Activated T-helper 2 cell treated with anti-CD3 and anti-CD28 coated beads, Interferon-gamma antibody, Interleukin-2, Interleukin-4, amounts not matched to agents 10 μg/mL and 5 μg/mL and 100 μg/mL, durations not matched to agents 14 hours and 24 hours and 36 hours (primary cell): ENCODE results near the gene TMEFF1. TPM values are rescaled to one million over a fixed set of nuclear protein-coding genes. Genes with fewer than 3 reads are reported as not detected.

Source experiments
- DNase-seq: peaks from one replicate; pipeline ENCODE4 v3.0.0; 2021; ENCODE audit warnings: low spot score
- H3K27ac Mint-ChIP-seq: one replicate; pipeline ENCODE4 v1.8.0; 2021; ENCODE audit warnings: mixed read lengths
- H3K27me3 Mint-ChIP-seq: one replicate; pipeline ENCODE4 v1.8.0; 2021; ENCODE audit warnings: low read depth, mixed read lengths
- H3K36me3 Mint-ChIP-seq: one replicate; pipeline ENCODE4 v1.8.0; 2021; ENCODE audit warnings: low read depth, mixed read lengths
- H3K4me1 Mint-ChIP-seq: one replicate; pipeline ENCODE4 v1.8.0; 2021; ENCODE audit warnings: low read depth, mixed read lengths
- H3K4me3 Mint-ChIP-seq: one replicate; pipeline ENCODE4 v1.8.0; 2021; ENCODE audit warnings: low read depth, mild to moderate bottlenecking, moderate library complexity, mixed read lengths
- H3K9me3 Mint-ChIP-seq: one replicate; pipeline ENCODE4 v1.8.0; 2021; ENCODE audit warnings: mixed read lengths
- intact Hi-C: fragments of 100-400 bp; cut with micrococcal nuclease; formaldehyde crosslinking; loops from one replicate; pipeline ENCODE4 v1.15.1; 2023
- total RNA-seq: library from RNA; stranded (reverse); gene quantifications from 2 replicates; pipeline ENCODE4 v1.2.3, GENCODE V29; 2022

Gene TMEFF1
- total RNA-seq, 1 donor from 2014 or later, result 0.52 TPM

GRCh38 chr9:100623969-100624368 lies 151.0 kb downstream of the TMEFF1 start:
- H3K9me3 Mint-ChIP-seq, result peaks cover 5% of the 10 kb centered on the region
- H3K36me3 Mint-ChIP-seq, result no peaks in the 10 kb centered on the region
- intact Hi-C loops, result no loop called here

GRCh38 chr9:100626949-100627348 lies 154.0 kb downstream of the TMEFF1 start:
- Mint-ChIP-seq H3K9me3 (peaks cover 5% of the 10 kb centered on the region), H3K27me3 (no peaks in the 10 kb centered on the region), H3K4me1 (no peaks in the 10 kb centered on the region), H3K4me3 (no peak overlapping the region), H3K27ac (no peak overlapping the region), H3K36me3 (no peaks in the 10 kb centered on the region)
- intact Hi-C loops, result no loop called here
- no peak for DNase-seq

More at GRCh38 chr9:100623969-100624368, 151.0 kb downstream of the TMEFF1 start:
- H3K4me3 Mint-ChIP-seq, result no peak overlapping the region
- no peaks in the 10 kb centered on the region for H3K4me1 Mint-ChIP-seq
- H3K27ac Mint-ChIP-seq, result no peak overlapping the region
- DNase-seq, result no peak
- no peaks in the 10 kb centered on the region for H3K27me3 Mint-ChIP-seq

Other genes with a start within 250 kb of the TMEFF1 start
- 26.9 and 30.0 TPM in 2 replicates for gene TEX10, start 120.2 kb upstream of the TMEFF1 start, total RNA-seq
- 16.2 and 17.6 TPM in 2 replicates for gene MSANTD3, start 46.0 kb upstream of the TMEFF1 start, total RNA-seq
- 0.23 and 0.34 TPM in 2 replicates for gene CAVIN4, start 104.9 kb downstream of the TMEFF1 start, total RNA-seq